Measurements from ENCODE around the gene KCNT1. TPM values are rescaled to one million over a fixed set of nuclear protein-coding genes. Genes with fewer than 3 reads are reported as not detected.

The KCNT1 gene
- total RNA-seq, 1 experiment from 2014 or later: not detected

DNA sequence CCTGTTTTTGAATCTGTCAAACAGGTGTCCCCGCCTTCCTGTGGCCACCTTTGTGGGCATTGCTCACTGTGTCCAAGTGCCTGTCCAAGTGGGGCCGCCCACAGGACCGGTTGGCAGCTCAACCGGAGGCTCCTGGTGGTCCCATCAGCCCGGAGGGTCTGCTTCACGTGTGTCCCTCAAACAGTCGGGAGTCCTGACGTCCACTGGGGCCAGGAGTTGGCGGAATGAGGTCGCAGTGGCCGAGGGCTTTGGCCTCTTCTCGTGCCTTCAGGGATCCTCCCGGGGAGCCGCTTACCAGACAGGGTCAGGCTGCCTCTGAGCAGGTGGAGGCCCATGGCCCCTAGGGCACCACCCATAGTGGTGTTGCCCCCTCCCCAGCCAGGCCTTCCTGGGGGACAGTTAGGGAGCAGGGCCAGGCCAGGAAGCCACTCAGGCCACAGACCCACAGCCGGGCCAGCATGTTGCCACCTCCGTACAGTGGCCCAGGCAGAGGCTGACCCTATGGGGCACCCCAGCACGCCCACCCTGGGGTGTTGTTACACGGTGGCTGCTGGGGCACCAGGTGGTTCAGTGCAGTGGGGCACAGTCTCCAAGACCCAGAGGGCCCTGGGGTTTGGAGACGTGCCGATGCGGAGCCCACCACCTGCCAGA lies 69.5 kb downstream of the KCNT1 start:
- Histone ChIP-seq H4K20me1 (ENCODE audit: insufficient read depth) (no peaks in the 10 kb centered on the region), H3K4me1 (replicated peaks; ENCODE audit: insufficient read depth) (no peaks in the 10 kb centered on the region), H3K27ac (no peak overlapping the region), H3K4me2 (no peak overlapping the region), H3K4me3 (no peak overlapping the region), H2AFZ (no peak overlapping the region), H3K9me3 (ENCODE audit: insufficient read depth, low read depth) (no peaks in the 10 kb centered on the region), H3K79me2 (ENCODE audit: low read depth) (no peaks in the 10 kb centered on the region), H3K27me3 (ENCODE audit: insufficient read depth, low read depth) (no peaks in the 10 kb centered on the region), H3K36me3 (ENCODE audit: low read depth) (no peaks in the 10 kb centered on the region), H3K9me2 (ENCODE audit: insufficient read depth) (no peaks in the 10 kb centered on the region), H3F3A (ENCODE audit: insufficient read depth, low read depth) (no peaks in the 10 kb centered on the region)
- no peak for TF ChIP-seq EZH2 (IDR thresholded peaks at IDR 0.05; ENCODE audit: low read depth)
- TF ChIP-seq, protein P1, sequence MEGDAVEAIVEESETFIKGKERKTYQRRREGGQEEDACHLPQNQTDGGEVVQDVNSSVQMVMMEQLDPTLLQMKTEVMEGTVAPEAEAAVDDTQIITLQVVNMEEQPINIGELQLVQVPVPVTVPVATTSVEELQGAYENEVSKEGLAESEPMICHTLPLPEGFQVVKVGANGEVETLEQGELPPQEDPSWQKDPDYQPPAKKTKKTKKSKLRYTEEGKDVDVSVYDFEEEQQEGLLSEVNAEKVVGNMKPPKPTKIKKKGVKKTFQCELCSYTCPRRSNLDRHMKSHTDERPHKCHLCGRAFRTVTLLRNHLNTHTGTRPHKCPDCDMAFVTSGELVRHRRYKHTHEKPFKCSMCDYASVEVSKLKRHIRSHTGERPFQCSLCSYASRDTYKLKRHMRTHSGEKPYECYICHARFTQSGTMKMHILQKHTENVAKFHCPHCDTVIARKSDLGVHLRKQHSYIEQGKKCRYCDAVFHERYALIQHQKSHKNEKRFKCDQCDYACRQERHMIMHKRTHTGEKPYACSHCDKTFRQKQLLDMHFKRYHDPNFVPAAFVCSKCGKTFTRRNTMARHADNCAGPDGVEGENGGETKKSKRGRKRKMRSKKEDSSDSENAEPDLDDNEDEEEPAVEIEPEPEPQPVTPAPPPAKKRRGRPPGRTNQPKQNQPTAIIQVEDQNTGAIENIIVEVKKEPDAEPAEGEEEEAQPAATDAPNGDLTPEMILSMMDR (conservative IDR thresholded peaks at IDR 0.05): no peak
- DNase-seq: no peak
- ChIA-PET CTCF (no interaction called here), POLR2A (ENCODE audit: unreplicated experiment) (no interaction called here)
- intact Hi-C loops (cut with micrococcal nuclease; ENCODE audit: unreplicated experiment): no loop called here
- BruUV-seq (replicated peaks): no TSS peak

DNA sequence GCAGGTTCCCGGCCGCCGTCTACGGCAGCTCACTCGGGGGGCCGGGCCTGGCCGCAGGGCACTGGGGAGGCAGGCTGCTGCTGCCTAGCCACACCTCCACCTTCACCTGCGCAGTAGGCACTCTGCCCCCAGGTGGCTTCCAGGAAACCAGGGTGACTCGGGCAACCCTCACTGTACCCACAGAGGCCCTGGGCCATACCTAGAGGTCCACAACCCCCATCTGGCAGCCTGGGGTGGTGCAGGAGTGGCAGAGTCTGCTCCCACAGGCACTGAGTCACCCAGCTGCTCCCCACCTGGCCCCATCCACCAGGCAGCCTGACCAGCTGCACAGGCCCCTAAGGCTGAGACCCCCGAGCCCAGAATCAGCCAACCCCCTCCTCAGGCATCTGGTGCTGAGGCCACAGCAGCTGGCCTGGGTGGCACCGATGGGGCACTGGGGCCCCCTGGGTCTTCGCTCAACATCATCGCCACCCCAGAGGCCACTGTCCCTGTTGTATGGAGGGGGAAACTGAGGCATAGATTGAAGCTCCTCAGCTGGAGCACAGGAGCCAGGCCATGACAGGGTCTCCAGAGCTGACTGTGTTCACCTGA lies 70.2 kb downstream of the KCNT1 start:
- CTCF ChIA-PET: no interaction called here

GRCh38 chr9:135772702-135773493 lies 70.9 kb downstream of the KCNT1 start:
- no peaks in the 10 kb centered on the region for H3K9me3 ChIP-seq (ENCODE audit: insufficient read depth, low read depth)
- H3K36me3 ChIP-seq (ENCODE audit: low read depth): no peaks in the 10 kb centered on the region
- H3K27ac ChIP-seq: no peak overlapping the region
- no peaks in the 10 kb centered on the region for H3K9me2 ChIP-seq (ENCODE audit: insufficient read depth)
- no peaks in the 10 kb centered on the region for H3K4me1 ChIP-seq (replicated peaks; ENCODE audit: insufficient read depth)
- ChIA-PET CTCF (no interaction called here), POLR2A (ENCODE audit: unreplicated experiment) (no interaction called here)
- no peak overlapping the region for H3K4me2 ChIP-seq
- no peaks in the 10 kb centered on the region for H3K79me2 ChIP-seq (ENCODE audit: low read depth)
- no peaks in the 10 kb centered on the region for H4K20me1 ChIP-seq (ENCODE audit: insufficient read depth)
- no peak overlapping the region for H3K4me3 ChIP-seq
- BruUV-seq (replicated peaks): no TSS peak
- H2AFZ ChIP-seq: no peak overlapping the region
- no peaks in the 10 kb centered on the region for H3F3A ChIP-seq (ENCODE audit: insufficient read depth, low read depth)
- no peak for TF ChIP-seq EZH2 (IDR thresholded peaks at IDR 0.05; ENCODE audit: low read depth)
- TF ChIP-seq, protein P1 (conservative IDR thresholded peaks at IDR 0.05): no peak
- H3K27me3 ChIP-seq (ENCODE audit: insufficient read depth, low read depth): no peaks in the 10 kb centered on the region
- DNase-seq: no peak
- intact Hi-C loops (cut with micrococcal nuclease; ENCODE audit: unreplicated experiment): no loop called here

More for the DNA sequence above, 70.2 kb downstream of the KCNT1 start:
- no peaks in the 10 kb centered on the region for H3K9me3 ChIP-seq (ENCODE audit: insufficient read depth, low read depth)
- no peak overlapping the region for H3K4me2 ChIP-seq
- H3K27me3 ChIP-seq (ENCODE audit: insufficient read depth, low read depth): no peaks in the 10 kb centered on the region
- no peaks in the 10 kb centered on the region for H3K36me3 ChIP-seq (ENCODE audit: low read depth)
- POLR2A ChIA-PET (ENCODE audit: unreplicated experiment): no interaction called here
- H3K4me3 ChIP-seq: no peak overlapping the region
- TF ChIP-seq EZH2 (IDR thresholded peaks at IDR 0.05; ENCODE audit: low read depth): no peak
- H3K4me1 ChIP-seq (replicated peaks; ENCODE audit: insufficient read depth): no peaks in the 10 kb centered on the region
- no peak for DNase-seq
- H3F3A ChIP-seq (ENCODE audit: insufficient read depth, low read depth): no peaks in the 10 kb centered on the region
- no peaks in the 10 kb centered on the region for H3K9me2 ChIP-seq (ENCODE audit: insufficient read depth)
- H3K79me2 ChIP-seq (ENCODE audit: low read depth): no peaks in the 10 kb centered on the region
- no peaks in the 10 kb centered on the region for H4K20me1 ChIP-seq (ENCODE audit: insufficient read depth)
- intact Hi-C loops (cut with micrococcal nuclease; ENCODE audit: unreplicated experiment): no loop called here
- H2AFZ ChIP-seq: no peak overlapping the region
- no TSS peak for BruUV-seq (replicated peaks)
- H3K27ac ChIP-seq: no peak overlapping the region
